HG03520 (cell line): Measurements from ENCODE around the gene DLG1.
A peak's percentile ranks its signal among the peaks of the same experiment; 100 is the strongest.
"Not testable (repeated sequence)": the region's sequence is repeated elsewhere in the genome, so short reads cannot be mapped to it uniquely, and the experiment has no call there.

ENCODE experiments used
- ATAC-seq: cut with Tn5 transposase; IDR thresholded peaks from one replicate; pipeline ENCODE4 v1.9.1; 2021; ENCODE audit warnings: mild to moderate bottlenecking, moderate library complexity; ENCODE audit not compliant: unreplicated experiment

DLG1 gene

GRCh38 chr3:197035577-197035976, 262.8 kb downstream of the DLG1 start:
- no peak for ATAC-seq

GRCh38 chr3:197034778-197035177, 263.6 kb downstream of the DLG1 start:
- not testable (repeated sequence) for ATAC-seq

GRCh38 chr3:197033764-197034163, 264.6 kb downstream of the DLG1 start:
- not testable (repeated sequence) for ATAC-seq

- ATAC-seq, result no peak
Measured at GRCh38 chr3:197031315-197032285, 266.8 kb downstream of the DLG1 start.

GRCh38 chr3:197030379-197031314, 267.8 kb downstream of the DLG1 start:
- ATAC-seq, result no peak

GRCh38 chr3:197029511-197030167, 268.8 kb downstream of the DLG1 start, which contains the start of gene MELTF:
MELTF (minus strand) TSS chr3:197029817; CDS start chr3:197029702, 115 bp downstream.
- ATAC-seq, result peak; percentile 80

GRCh38 chr3:197028728-197029510, 269.5 kb downstream of the DLG1 start:
- no peak for ATAC-seq

GRCh38 chr3:197027896-197028727, 270.3 kb downstream of the DLG1 start:
- ATAC-seq, result no peak

GRCh38 chr3:197027151-197027895, 271.1 kb downstream of the DLG1 start:
- ATAC-seq, result no peak

- ATAC-seq, result no peak
Measured at GRCh38 chr3:197026481-197026866, 271.9 kb downstream of the DLG1 start.

GRCh38 chr3:197025736-197026480, 272.5 kb downstream of the DLG1 start:
- no peak for ATAC-seq

GRCh38 chr3:197024881-197025735, 273.3 kb downstream of the DLG1 start:
- ATAC-seq, result no peak

GRCh38 chr3:197023998-197024651, 274.3 kb downstream of the DLG1 start:
- ATAC-seq, result no peak

GRCh38 chr3:197023241-197023997, 275.0 kb downstream of the DLG1 start:
- ATAC-seq, result no peak

- no peak for ATAC-seq
Measured at GRCh38 chr3:197022405-197023231, 275.8 kb downstream of the DLG1 start.
